ENCODE data around the gene STRA8. TPM values are rescaled to one million over a fixed set of nuclear protein-coding genes. Genes with fewer than 3 reads are reported as not detected.
A peak's percentile ranks its signal among the peaks of the same experiment; 100 is the strongest.

STRA8 gene
- total RNA-seq, 2 donors from 2014 or later = not detected

DNA sequence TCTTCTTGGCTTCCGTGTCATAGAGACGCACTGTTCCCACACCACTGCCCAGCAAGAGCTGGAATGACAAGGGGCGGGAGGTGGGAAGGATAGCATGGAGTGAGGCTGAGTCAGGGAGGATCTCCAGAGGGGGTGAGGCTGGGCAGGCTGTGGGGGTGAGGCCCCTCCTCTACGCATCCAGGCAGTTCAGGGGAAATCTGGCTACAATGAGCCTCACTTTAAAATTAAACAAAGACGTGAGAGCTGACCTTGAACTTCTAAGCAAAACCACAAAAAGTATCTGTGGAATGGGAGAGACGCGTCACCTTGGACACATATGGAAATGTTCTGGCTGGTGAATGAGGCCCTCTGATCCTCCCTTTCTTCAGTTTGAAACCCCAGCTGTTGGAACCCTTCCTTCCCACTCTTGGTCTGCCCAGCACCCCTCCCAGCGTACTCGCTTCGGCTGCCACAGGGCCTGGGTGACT, 40.0 kb upstream of the STRA8 start:
- H3K36me3 ChIP-seq = peaks cover 69% of the 10 kb centered on the region
- no peak overlapping the region for H3K27ac ChIP-seq
- no peak overlapping the region for H3K4me3 ChIP-seq

DNA sequence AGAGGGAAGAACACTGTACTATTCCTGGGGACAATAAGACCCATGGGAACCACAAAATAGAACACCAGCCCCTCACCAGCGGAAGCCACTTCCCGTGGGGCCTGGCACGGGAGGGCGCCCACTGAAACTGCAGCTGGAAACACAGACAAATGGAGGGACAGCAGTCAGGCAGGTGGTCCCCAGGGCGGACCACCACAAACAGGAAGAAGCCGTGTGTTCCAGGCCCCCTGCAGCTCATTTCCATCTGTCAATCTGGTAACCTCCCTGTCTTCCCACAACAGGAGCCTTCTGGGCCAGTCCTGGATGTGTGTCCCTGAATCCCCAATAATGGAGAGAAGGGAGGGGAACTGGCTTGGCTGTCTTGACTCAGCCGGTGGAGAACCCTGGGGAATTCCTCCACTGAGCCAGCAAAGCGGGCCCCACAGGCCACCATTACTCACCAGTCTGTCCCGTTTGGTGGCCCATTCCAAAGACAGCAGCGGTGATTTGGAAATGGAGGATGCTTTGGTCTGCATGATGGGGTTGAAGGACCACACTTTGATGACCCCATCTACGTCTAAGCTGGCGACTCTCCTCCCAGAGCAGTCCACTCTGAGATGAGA, 39.0 kb upstream of the STRA8 start:
- peak; percentile 32 for DNase-seq (ENCODE audit: low spot score)
- Histone ChIP-seq H3K36me3 (peaks cover 60% of the 10 kb centered on the region), H3K27me3 (no peaks in the 10 kb centered on the region), H3K4me1 (no peaks in the 10 kb centered on the region), H3K4me3 (no peak overlapping the region), H3K27ac (no peak overlapping the region), H3K9me3 (no peaks in the 10 kb centered on the region)
- TF ChIP-seq, protein P1, sequence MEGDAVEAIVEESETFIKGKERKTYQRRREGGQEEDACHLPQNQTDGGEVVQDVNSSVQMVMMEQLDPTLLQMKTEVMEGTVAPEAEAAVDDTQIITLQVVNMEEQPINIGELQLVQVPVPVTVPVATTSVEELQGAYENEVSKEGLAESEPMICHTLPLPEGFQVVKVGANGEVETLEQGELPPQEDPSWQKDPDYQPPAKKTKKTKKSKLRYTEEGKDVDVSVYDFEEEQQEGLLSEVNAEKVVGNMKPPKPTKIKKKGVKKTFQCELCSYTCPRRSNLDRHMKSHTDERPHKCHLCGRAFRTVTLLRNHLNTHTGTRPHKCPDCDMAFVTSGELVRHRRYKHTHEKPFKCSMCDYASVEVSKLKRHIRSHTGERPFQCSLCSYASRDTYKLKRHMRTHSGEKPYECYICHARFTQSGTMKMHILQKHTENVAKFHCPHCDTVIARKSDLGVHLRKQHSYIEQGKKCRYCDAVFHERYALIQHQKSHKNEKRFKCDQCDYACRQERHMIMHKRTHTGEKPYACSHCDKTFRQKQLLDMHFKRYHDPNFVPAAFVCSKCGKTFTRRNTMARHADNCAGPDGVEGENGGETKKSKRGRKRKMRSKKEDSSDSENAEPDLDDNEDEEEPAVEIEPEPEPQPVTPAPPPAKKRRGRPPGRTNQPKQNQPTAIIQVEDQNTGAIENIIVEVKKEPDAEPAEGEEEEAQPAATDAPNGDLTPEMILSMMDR (IDR thresholded peaks at IDR 0.05) = no peak

More for the DNA sequence above, 40.0 kb upstream of the STRA8 start:
- TF ChIP-seq, protein P1 (IDR thresholded peaks at IDR 0.05) = no peak
- DNase-seq (ENCODE audit: low spot score) = peak; percentile 5
- no peaks in the 10 kb centered on the region for H3K9me3 ChIP-seq
- no peaks in the 10 kb centered on the region for H3K4me1 ChIP-seq
- H3K27me3 ChIP-seq = no peaks in the 10 kb centered on the region

DNA sequence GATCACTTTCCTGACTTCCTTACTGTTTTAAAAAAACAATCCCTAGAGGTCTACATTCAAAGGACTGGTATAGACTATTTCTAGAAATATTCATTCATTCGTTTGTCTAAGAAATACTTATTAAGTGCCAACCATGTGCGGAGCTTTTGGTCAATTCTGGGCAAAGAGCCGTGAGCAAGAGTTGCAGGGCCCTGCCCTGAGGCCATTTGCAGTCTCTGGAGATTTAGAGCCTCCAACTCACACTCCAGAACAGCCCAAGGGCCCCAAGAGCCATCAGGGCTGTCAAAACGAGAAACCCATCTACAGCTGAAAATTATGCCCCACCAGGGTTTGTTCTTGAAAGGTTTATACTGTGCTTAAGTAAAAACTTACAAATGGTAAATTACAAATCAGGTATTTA, 38.5 kb upstream of the STRA8 start:
- Histone ChIP-seq H3K9me3 (no peaks in the 10 kb centered on the region), H3K27me3 (no peaks in the 10 kb centered on the region), H3K4me3 (no peak overlapping the region), H3K36me3 (peaks cover 58% of the 10 kb centered on the region), H3K4me1 (no peaks in the 10 kb centered on the region), H3K27ac (no peak overlapping the region)
- TF ChIP-seq, protein P1 (IDR thresholded peaks at IDR 0.05) = no peak
- DNase-seq (ENCODE audit: low spot score) = peak; percentile 28

GRCh38 chr7:135195968-135196629, 37.5 kb upstream of the STRA8 start:
- DNase-seq (ENCODE audit: low spot score) = peak; percentile 21
- no peak overlapping the region for H3K4me3 ChIP-seq
- H3K27me3 ChIP-seq = no peaks in the 10 kb centered on the region
- no peaks in the 10 kb centered on the region for H3K9me3 ChIP-seq
- no peak overlapping the region for H3K27ac ChIP-seq
- H3K4me1 ChIP-seq = peaks cover 0 to 2% of the 10 kb centered on the region in 2 donors
- TF ChIP-seq, protein P1 (IDR thresholded peaks at IDR 0.05) = no peak
- peaks cover 58% of the 10 kb centered on the region for H3K36me3 ChIP-seq

DNA sequence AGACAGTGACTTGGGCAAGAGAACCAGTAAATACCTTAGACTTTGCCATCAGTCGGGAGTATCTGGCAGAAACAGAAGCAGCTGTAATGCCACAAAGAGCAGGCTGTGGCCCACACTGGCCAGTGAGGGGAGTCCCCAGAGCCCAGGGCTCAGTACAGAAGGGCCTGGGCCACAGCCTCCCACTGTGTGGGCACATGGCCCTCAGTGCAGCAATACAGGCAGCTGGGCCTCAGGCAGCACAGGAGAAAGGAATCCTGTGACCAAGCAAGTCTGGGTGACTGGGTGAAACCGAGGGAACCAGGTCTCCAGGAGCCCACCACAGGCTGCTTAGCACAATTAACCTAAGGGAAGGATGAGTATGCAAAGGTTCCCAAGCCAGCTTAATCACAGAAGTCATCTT, 36.3 kb upstream of the STRA8 start:
- Histone ChIP-seq H3K9me3 (no peaks in the 10 kb centered on the region), H3K36me3 (peaks cover 56% of the 10 kb centered on the region), H3K4me3 (no peak overlapping the region), H3K4me1 (peaks cover 0 to 4% of the 10 kb centered on the region in 2 donors), H3K27me3 (no peaks in the 10 kb centered on the region), H3K27ac (no peak overlapping the region)
- TF ChIP-seq, protein P1 (IDR thresholded peaks at IDR 0.05) = no peak
- DNase-seq (ENCODE audit: low spot score) = peak; percentile 13
